Lung (tissue), 12 donors: ENCODE results near the gene STX4. TPM values are rescaled to one million over a fixed set of nuclear protein-coding genes. Genes with fewer than 3 reads are reported as not detected.

Source experiments
- ATAC-seq: fragments of 200-7000 bp; cut with Tn5 transposase; one replicate; pipeline ENCODE4 v1.9.1; 2020; ENCODE audit warnings: moderate number of reproducible peaks; ENCODE audit not compliant: insufficient read depth, low FRiP score
- DNase-seq, 3 donors: peaks; one replicate each; pipeline ENCODE4 v3.0.0-alpha.2; 2013 to 2017
- H3K27ac ChIP-seq, 2 donors: one replicate each; pipeline ENCODE4 v1.5.1; 2013; ENCODE audit warnings: mild to moderate bottlenecking in 2 of 2, moderate library complexity in 2 of 2, control low read depth in 1 of 2, inconsistent platforms in 1 of 2, low read depth in 1 of 2, low read length in 1 of 2
- H3K27me3 ChIP-seq, 3 donors: one replicate each; pipeline ENCODE4 v1.5.1; 2013; ENCODE audit warnings: low read length in 2 of 3; ENCODE audit not compliant: control insufficient read depth in 3 of 3, insufficient read depth in 3 of 3
- H3K36me3 ChIP-seq, 4 donors: one replicate each; pipeline ENCODE4 v1.5.1; 2013; ENCODE audit warnings: low read length in 4 of 4, mild to moderate bottlenecking in 1 of 4, moderate library complexity in 1 of 4; ENCODE audit not compliant: control insufficient read depth in 4 of 4, insufficient read depth in 4 of 4
- H3K4me1 ChIP-seq, 5 donors: one replicate each; pipeline ENCODE4 v1.5.1; 2013; ENCODE audit warnings: low read length in 5 of 5, mild to moderate bottlenecking in 2 of 5, moderate library complexity in 1 of 5; ENCODE audit not compliant: control insufficient read depth in 5 of 5, insufficient read depth in 5 of 5
- H3K4me3 ChIP-seq: one replicate; pipeline ENCODE4 v1.5.1; 2013; ENCODE audit warnings: mild to moderate bottlenecking, control low read depth, moderate library complexity
- H3K9ac ChIP-seq, 2 donors: one replicate each; pipeline ENCODE4 v1.5.1; 2013; ENCODE audit warnings: low read length in 2 of 2, control low read depth in 1 of 2; ENCODE audit not compliant: insufficient read depth in 1 of 2
- H3K9me3 ChIP-seq, 4 donors: one replicate each; pipeline ENCODE4 v1.5.1; 2013; ENCODE audit warnings: low read length in 3 of 4, mild to moderate bottlenecking in 1 of 4, moderate library complexity in 1 of 4; ENCODE audit not compliant: control insufficient read depth in 4 of 4, insufficient read depth in 3 of 4
- CTCF ChIP-seq: IDR thresholded peaks from 2 replicates; pipeline ENCODE4 v1.5.1; 2012; ENCODE audit warnings: mild to moderate bottlenecking; ENCODE audit errors: control extremely low read depth, extremely low read depth
- WGBS, 2 donors: extraction: QIAGEN DNeasy Blood & Tissue Kit; methylation state at CpG; one replicate each; pipeline ENCODE4 v1.1.7; 2013; 5-methylcytosine and 5-hydroxymethylcytosine counted together
- polyA plus RNA-seq, 2 donors: library from polyadenylated mRNA; stranded (reverse); fragments of 200-250 nt; gene quantifications; one replicate each; pipeline ENCODE4 v1.2.1, GENCODE V29; 2013
- total RNA-seq, 2 donors: library from RNA; depleted of rRNA in 1 of 2; stranded (reverse); fragments of >200 nt in 1 of 2; gene quantifications; one replicate each; pipeline ENCODE4 v1.2.1, GENCODE V29; 2014 to 2021
- donor health status: control.
- donor health status: control.
- donor health status: Bipolar disorder and iron deficiency.
- donor health status: healthy.
- donor health status: DM: yes; HTN: yes; CAD: no.

Gene STX4
- total and polyA plus RNA-seq, 4 donors: 41.6 to 98.3 (median 85.7) TPM

GRCh38 chr16:31073970-31074813, 40.8 kb downstream of the STX4 start, which contains the start of the genes ZNF646 and ZNF668:
ZNF646 (plus strand) TSS chr16:31074422; CDS start chr16:31076325, 1,903 bp downstream.
ZNF668 (minus strand) TSS chr16:31074240; CDS start chr16:31064459, 9,781 bp downstream.
- Histone ChIP-seq H3K27ac (peak within 1 kb of the TSS; percentile 96 to 97), H3K27me3 (no peaks in the 10 kb centered on the region), H3K9me3 (no peaks in the 10 kb centered on the region), H3K36me3 (peaks cover 5 to 32% (median 21%) of the 10 kb centered on the region in 4 donors), H3K4me3 (peak within 1 kb of the TSS; percentile 69), H3K9ac (peak within 1 kb of the TSS; percentile 88 to 93), H3K4me1 (peaks cover 7 to 19% (median 9%) of the 10 kb centered on the region in 5 donors)
- DNase-seq (peak; percentile 99 to 100 (median 99)), ATAC-seq (peak; percentile 89)
- no peak for TF ChIP-seq CTCF
- 0% methylated on average over 48 of the region's 48 CpGs for WGBS, 2 donors

- peaks cover 5 to 38% (median 23%) of the 10 kb centered on the region in 4 donors for H3K36me3 ChIP-seq
- 0 to 2% methylated on average over 7 of the region's 7 CpGs for WGBS, 2 donors
- H3K9ac ChIP-seq: peak overlapping the region; percentile 71 to 93
- ATAC-seq (no peak), DNase-seq (no peak)
- no peaks in the 10 kb centered on the region for H3K9me3 ChIP-seq
- TF ChIP-seq CTCF: no peak
- H3K27me3 ChIP-seq: no peaks in the 10 kb centered on the region
- peak overlapping the region; percentile 89 to 97 for H3K27ac ChIP-seq
- H3K4me1 ChIP-seq: peaks cover 7 to 19% (median 9%) of the 10 kb centered on the region in 5 donors
- peak overlapping the region; percentile 56 for H3K4me3 ChIP-seq
These were observed 41.4 kb downstream of the STX4 start for GRCh38 chr16:31074814-31075183.

- no peak for ATAC-seq
- WGBS, 2 donors: 82 to 83% methylated on average over 13 to 16 of the region's 16 CpGs
These were observed 43.0 kb downstream of the STX4 start for GRCh38 chr16:31076319-31076718.

More at GRCh38 chr16:31076319-31076718, 43.0 kb downstream of the STX4 start:
- TF ChIP-seq CTCF: no peak
- Histone ChIP-seq H3K27me3 (no peaks in the 10 kb centered on the region), H3K36me3 (peaks cover 9 to 53% (median 32%) of the 10 kb centered on the region in 4 donors), H3K4me3 (no peak overlapping the region), H3K27ac (no peak overlapping the region), H3K9me3 (no peaks in the 10 kb centered on the region), H3K9ac (no peak overlapping the region), H3K4me1 (peaks cover 7 to 19% (median 9%) of the 10 kb centered on the region in 5 donors)
- no peak for DNase-seq
